ENCODE results near the gene GGTA1.
"Not testable (repeated sequence)": the region's sequence is repeated elsewhere in the genome, so short reads cannot be mapped to it uniquely, and the experiment has no call there.

GGTA1 gene

GRCh38 chr9:121499427-121500164, at the start of gene GGTA1:
GGTA1 (minus strand) TSS chr9:121499844; CDS start chr9:121467922, 31,922 bp downstream.
- no peak for DNase-seq

- no peak for DNase-seq
Observed at GRCh38 chr9:121548666-121549065, 49.0 kb upstream of the GGTA1 start.

GRCh38 chr9:121545875-121546423, 46.3 kb upstream of the GGTA1 start:
- peak; percentile 56 to 75 for DNase-seq

GRCh38 chr9:121545150-121545874, 45.7 kb upstream of the GGTA1 start:
- DNase-seq: no peak

- no peak for DNase-seq
Observed at GRCh38 chr9:121542025-121542424, 42.4 kb upstream of the GGTA1 start.

GRCh38 chr9:121541256-121541655, 41.6 kb upstream of the GGTA1 start:
- DNase-seq: no peak

GRCh38 chr9:121538221-121538620, 38.6 kb upstream of the GGTA1 start:
- DNase-seq: no peak

GRCh38 chr9:121537283-121537682, 37.6 kb upstream of the GGTA1 start:
- no peak for DNase-seq

- DNase-seq: no peak
Observed at GRCh38 chr9:121532881-121533280, 33.2 kb upstream of the GGTA1 start.

- no peak for DNase-seq
Observed at GRCh38 chr9:121529237-121529987, 29.8 kb upstream of the GGTA1 start.

- no peak for DNase-seq
Observed at GRCh38 chr9:121528642-121529041, 29.0 kb upstream of the GGTA1 start.

- DNase-seq: no peak
Observed at GRCh38 chr9:121527371-121527770, 27.7 kb upstream of the GGTA1 start.

GRCh38 chr9:121519688-121520087, 20.0 kb upstream of the GGTA1 start:
- DNase-seq: not testable (repeated sequence)

- DNase-seq: no peak
Observed at GRCh38 chr9:121518634-121519033, 19.0 kb upstream of the GGTA1 start.

GRCh38 chr9:121513166-121513565, 13.5 kb upstream of the GGTA1 start:
- DNase-seq: not testable (repeated sequence)

- no peak for DNase-seq
Observed at GRCh38 chr9:121510766-121511550, 11.3 kb upstream of the GGTA1 start.

GRCh38 chr9:121509180-121509579, 9.5 kb upstream of the GGTA1 start:
- no peak for DNase-seq

GRCh38 chr9:121508415-121508814, 8.8 kb upstream of the GGTA1 start:
- no peak for DNase-seq

- DNase-seq: no peak
Observed at GRCh38 chr9:121505903-121506735, 6.5 kb upstream of the GGTA1 start.

- DNase-seq: no peak
Observed at GRCh38 chr9:121503444-121503843, 3.8 kb upstream of the GGTA1 start.

- DNase-seq: no peak
Observed at GRCh38 chr9:121500165-121500478, 478 bp upstream of the GGTA1 start.

GRCh38 chr9:121499177-121499426, 542 bp downstream of the GGTA1 start:
- DNase-seq: no peak

Measured in CD4-positive, alpha-beta T cell treated with Interleukin-4 for 1 hour (primary cell).